Activated B cell treated with CpG ODN at 0.5 μM for 24 hours (primary cell): ENCODE data around the gene MAP7D2. TPM values are rescaled to one million over a fixed set of nuclear protein-coding genes. Genes with fewer than 3 reads are reported as not detected.

Experiments
- ATAC-seq: fragments of 200-7000 bp; cut with Tn5 transposase; one replicate; pipeline ENCODE4 v1.10.0; 2021; ENCODE audit warnings: low read depth, mild to moderate bottlenecking, moderate library complexity
- CTCF ChIA-PET: fragments of 350-600 bp; sonication (Branson Sonifier 250); formaldehyde crosslinking; loops from one replicate; lab custom pipeline; 2021; ENCODE audit warnings: antibody characterized with exemption; lab: Charles Lee
- POLR2A ChIA-PET: fragments of 350-600 bp; sonication (Branson Sonifier 250); formaldehyde crosslinking; loops from one replicate; lab custom pipeline; 2021; ENCODE audit warnings: antibody characterized with exemption; lab: Charles Lee
- DNase-seq: peaks from one replicate; pipeline ENCODE4 v3.0.0; 2022
- H3K27ac Mint-ChIP-seq: one replicate; pipeline ENCODE4 v1.8.0; 2020; ENCODE audit warnings: mixed read lengths
- H3K27me3 Mint-ChIP-seq: one replicate; pipeline ENCODE4 v1.8.0; 2021; ENCODE audit warnings: mixed read lengths
- H3K36me3 Mint-ChIP-seq: one replicate; pipeline ENCODE4 v1.8.0; 2021; ENCODE audit warnings: low read depth, mixed read lengths
- H3K4me1 Mint-ChIP-seq: one replicate; pipeline ENCODE4 v1.8.0; 2021; ENCODE audit warnings: mixed read lengths
- H3K4me3 Mint-ChIP-seq: one replicate; pipeline ENCODE4 v1.8.0; 2020; ENCODE audit warnings: mild to moderate bottlenecking, mixed read lengths
- H3K9me3 Mint-ChIP-seq: one replicate; pipeline ENCODE4 v1.8.0; 2020; ENCODE audit warnings: mixed read lengths
- intact Hi-C: fragments of 100-400 bp; cut with micrococcal nuclease; formaldehyde crosslinking; loops from one replicate; pipeline ENCODE4 v1.15.1; 2024
- total RNA-seq: library from RNA; stranded (reverse); gene quantifications from 2 replicates; pipeline ENCODE4 v1.2.3, GENCODE V29; 2022
- TF ChIP-seq, protein P1 (sequence below): fragments of 200-600 bp; IDR thresholded peaks from one replicate; pipeline ENCODE4 v1.8.0; 2022; ENCODE audit warnings: antibody characterized with exemption, mild to moderate bottlenecking

The MAP7D2 gene
- total RNA-seq, 1 donor from 2014 or later, result 0.16 TPM

DNA sequence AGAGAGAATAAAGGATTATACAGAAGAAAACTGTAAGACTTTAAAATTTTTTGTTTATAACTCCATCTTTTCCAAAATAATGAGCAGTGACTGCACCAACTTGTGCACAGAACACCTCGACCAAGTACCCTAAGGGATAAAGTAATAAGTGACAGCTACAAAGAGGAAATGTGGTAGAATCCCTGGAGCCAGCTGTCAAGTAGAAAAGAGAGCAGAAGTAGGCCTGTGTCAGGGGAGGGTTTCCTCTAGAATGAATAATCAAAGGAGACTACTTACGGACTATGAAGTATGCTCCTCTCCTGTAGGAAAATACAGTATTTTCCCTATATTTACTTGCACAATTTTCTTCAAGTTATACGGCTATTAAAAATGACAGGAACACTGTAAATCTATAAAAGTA, 23.7 kb upstream of the MAP7D2 start:
- H3K27me3 Mint-ChIP-seq, result no peaks in the 10 kb centered on the region
- H3K36me3 Mint-ChIP-seq, result peaks cover 16% of the 10 kb centered on the region
- H3K4me3 Mint-ChIP-seq, result peak overlapping the region; percentile 88
- no peak for DNase-seq
- ATAC-seq, result no peak
- intact Hi-C loops, result loop anchor here (2.0 to 5.0 kb wide), 3 partner anchors 80 to 182 kb away; partner anchors contain the start of gene BCLAF3
- no peak overlapping the region for H3K27ac Mint-ChIP-seq
- H3K9me3 Mint-ChIP-seq, result no peaks in the 10 kb centered on the region
- peaks cover 26% of the 10 kb centered on the region for H3K4me1 Mint-ChIP-seq
- POLR2A ChIA-PET, result interaction anchor here (1.6 to 2.8 kb wide), 2 partner anchors 8 to 10 kb away, joined by 4 to 15 read pairs; no protein-coding TSS in a partner anchor
- TF ChIP-seq, protein P1, sequence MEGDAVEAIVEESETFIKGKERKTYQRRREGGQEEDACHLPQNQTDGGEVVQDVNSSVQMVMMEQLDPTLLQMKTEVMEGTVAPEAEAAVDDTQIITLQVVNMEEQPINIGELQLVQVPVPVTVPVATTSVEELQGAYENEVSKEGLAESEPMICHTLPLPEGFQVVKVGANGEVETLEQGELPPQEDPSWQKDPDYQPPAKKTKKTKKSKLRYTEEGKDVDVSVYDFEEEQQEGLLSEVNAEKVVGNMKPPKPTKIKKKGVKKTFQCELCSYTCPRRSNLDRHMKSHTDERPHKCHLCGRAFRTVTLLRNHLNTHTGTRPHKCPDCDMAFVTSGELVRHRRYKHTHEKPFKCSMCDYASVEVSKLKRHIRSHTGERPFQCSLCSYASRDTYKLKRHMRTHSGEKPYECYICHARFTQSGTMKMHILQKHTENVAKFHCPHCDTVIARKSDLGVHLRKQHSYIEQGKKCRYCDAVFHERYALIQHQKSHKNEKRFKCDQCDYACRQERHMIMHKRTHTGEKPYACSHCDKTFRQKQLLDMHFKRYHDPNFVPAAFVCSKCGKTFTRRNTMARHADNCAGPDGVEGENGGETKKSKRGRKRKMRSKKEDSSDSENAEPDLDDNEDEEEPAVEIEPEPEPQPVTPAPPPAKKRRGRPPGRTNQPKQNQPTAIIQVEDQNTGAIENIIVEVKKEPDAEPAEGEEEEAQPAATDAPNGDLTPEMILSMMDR, result no peak
- CTCF ChIA-PET, result no interaction called here

DNA sequence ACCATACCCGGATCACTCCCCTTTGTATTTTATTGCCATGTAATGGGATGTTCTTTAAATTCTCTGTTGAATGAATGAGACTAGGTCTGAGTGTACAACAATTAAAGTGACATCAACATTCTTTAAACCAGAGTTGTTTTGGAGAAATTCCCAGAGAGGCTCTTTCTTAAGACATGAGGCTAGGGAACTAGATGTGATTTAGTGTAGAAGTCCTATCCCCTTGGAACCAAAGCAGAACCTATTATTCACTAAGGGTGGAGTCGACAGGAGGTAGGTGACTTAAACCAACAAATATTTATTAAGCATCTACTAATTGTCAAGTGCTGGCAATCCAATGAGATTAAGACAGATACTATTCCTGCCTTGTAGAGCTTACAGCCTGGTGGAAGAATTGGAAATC, 23.3 kb upstream of the MAP7D2 start:
- Mint-ChIP-seq H3K9me3 (no peaks in the 10 kb centered on the region), H3K4me1 (peaks cover 26% of the 10 kb centered on the region), H3K27me3 (no peaks in the 10 kb centered on the region), H3K36me3 (peaks cover 20% of the 10 kb centered on the region), H3K27ac (no peak overlapping the region), H3K4me3 (peak overlapping the region; percentile 88)
- TF ChIP-seq, protein P1, result no peak
- DNase-seq, result no peak
- ChIA-PET POLR2A (interaction anchor here (1.6 to 2.8 kb wide), 2 partner anchors 8 to 10 kb away, joined by 4 to 15 read pairs; no protein-coding TSS in a partner anchor), CTCF (no interaction called here)
- intact Hi-C loops, result loop anchor here (2.0 to 5.0 kb wide), 3 partner anchors 79 to 182 kb away; partner anchors contain the start of gene BCLAF3
- no peak for ATAC-seq

DNA sequence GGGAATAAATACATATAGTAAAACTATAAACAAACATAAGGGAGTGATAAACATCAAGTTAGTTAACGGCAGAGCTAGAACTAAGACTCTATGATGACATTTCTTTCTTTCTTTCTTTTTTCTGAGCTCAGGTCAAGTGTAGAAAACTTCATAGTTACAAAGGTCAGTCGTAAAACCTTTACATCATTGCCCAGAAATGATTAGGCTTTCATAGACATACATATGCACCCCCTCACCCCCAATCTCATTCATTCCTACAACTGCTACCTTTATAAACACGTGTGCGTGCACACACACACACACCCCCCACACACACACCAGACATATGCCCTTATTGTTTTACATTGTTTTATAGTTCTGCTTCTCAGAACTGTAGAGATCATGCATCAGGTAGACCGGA, 19.2 kb upstream of the MAP7D2 start:
- Mint-ChIP-seq H3K4me3 (no peak overlapping the region), H3K4me1 (peaks cover 19% of the 10 kb centered on the region)

DNA sequence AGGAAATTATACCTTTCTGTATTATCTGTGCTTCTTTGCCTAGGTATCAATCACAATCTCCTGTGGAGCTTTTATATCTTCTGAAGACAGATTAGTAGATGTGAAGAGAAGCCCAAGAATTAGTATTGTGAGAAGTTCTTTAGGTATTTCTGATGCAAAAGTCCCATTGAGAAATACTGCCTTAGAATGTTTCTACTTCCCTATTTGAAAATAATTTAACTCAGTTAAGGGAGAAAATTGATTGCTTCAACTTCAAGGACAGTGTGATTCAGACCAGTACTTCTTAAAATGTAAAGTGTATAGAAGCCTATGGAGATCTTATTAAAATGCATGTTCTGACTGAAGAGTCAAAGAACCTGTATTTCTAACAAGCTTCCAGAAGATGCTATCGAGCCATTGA, 16.0 kb upstream of the MAP7D2 start:
- H3K4me1 Mint-ChIP-seq, result peaks cover 3% of the 10 kb centered on the region
- H3K4me3 Mint-ChIP-seq, result no peak overlapping the region
- intact Hi-C loops, result no loop called here
- POLR2A ChIA-PET, result interaction anchor here (1.4 kb wide), 1 partner anchor 8 kb away, joined by 4 read pairs; no protein-coding TSS in a partner anchor
- H3K27ac Mint-ChIP-seq, result no peak overlapping the region
- H3K27me3 Mint-ChIP-seq, result no peaks in the 10 kb centered on the region
- H3K9me3 Mint-ChIP-seq, result no peaks in the 10 kb centered on the region
- DNase-seq, result no peak
- TF ChIP-seq, protein P1, result no peak
- peaks cover 60% of the 10 kb centered on the region for H3K36me3 Mint-ChIP-seq
- ATAC-seq, result no peak
- CTCF ChIA-PET, result no interaction called here

More for the DNA sequence above, 19.2 kb upstream of the MAP7D2 start:
- intact Hi-C loops, result no loop called here
- Mint-ChIP-seq H3K36me3 (peaks cover 43% of the 10 kb centered on the region), H3K27ac (no peak overlapping the region), H3K9me3 (no peaks in the 10 kb centered on the region), H3K27me3 (no peaks in the 10 kb centered on the region)
- CTCF ChIA-PET, result no interaction called here
- POLR2A ChIA-PET, result no interaction called here
- ATAC-seq, result no peak
- TF ChIP-seq, protein P1, result no peak
- no peak for DNase-seq

DNA sequence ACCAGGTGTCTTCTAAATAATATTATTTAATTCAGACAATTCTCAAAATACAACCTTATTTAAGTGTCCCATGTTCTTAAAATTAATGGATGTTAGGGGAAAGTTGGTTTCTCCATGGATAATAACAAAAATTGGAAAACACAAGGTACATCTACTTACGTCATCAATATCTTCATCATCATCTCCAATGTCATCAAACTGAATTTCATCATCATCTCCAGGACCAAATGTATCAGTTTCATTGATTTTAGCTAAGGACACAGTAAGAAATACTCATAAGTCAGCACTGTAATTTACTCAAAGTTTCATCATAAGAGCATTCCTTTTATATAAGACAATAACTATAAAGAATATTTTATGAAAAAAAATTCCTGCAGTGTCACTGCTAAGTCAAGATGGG, 13.7 kb upstream of the MAP7D2 start:
- ChIA-PET POLR2A (interaction anchor here (2.2 kb wide), 1 partner anchor 10 kb away, joined by 15 read pairs; the partner anchor contains the start of gene EIF1AX), CTCF (no interaction called here)
- intact Hi-C loops, result no loop called here
- no peaks in the 10 kb centered on the region for H3K4me1 Mint-ChIP-seq
- peaks cover 46% of the 10 kb centered on the region for H3K36me3 Mint-ChIP-seq
- H3K9me3 Mint-ChIP-seq, result no peaks in the 10 kb centered on the region
- no peak overlapping the region for H3K4me3 Mint-ChIP-seq
- TF ChIP-seq, protein P1, result no peak
- H3K27me3 Mint-ChIP-seq, result no peaks in the 10 kb centered on the region
- DNase-seq (no peak), ATAC-seq (no peak)
- no peak overlapping the region for H3K27ac Mint-ChIP-seq
